H1 (cell line): ENCODE results near the gene TMX2. TPM values are rescaled to one million over a fixed set of nuclear protein-coding genes. Genes with fewer than 3 reads are reported as not detected.

Experiments used
- CTCF ChIA-PET: fragments of 300-600 bp; sonication (Branson Sonifier 250); formaldehyde crosslinking; loops from one replicate; lab custom pipeline; 2021; ENCODE audit not compliant: partially characterized antibody; lab: Charles Lee
- POLR2A ChIA-PET: fragments of 300-600 bp; sonication (Branson Sonifier 250); formaldehyde crosslinking; loops from one replicate; lab custom pipeline; 2021; ENCODE audit warnings: inconsistent platforms; ENCODE audit not compliant: partially characterized antibody; lab: Charles Lee
- DNase-seq, 2 experiments: peaks; one replicate each; pipeline versions ENCODE4 v3.0.0 to v3.0.0-alpha.2; 2010 to 2022; ENCODE audit warnings: low spot score in 2 of 2, low read depth in 1 of 2, mixed read lengths in 1 of 2
- FAIRE-seq: peaks from 2 replicates; lab custom pipeline; 2011; peaks lifted over from hg19 to GRCh38; lab: Jason Lieb, UNC
- H2AFZ ChIP-seq: 2 replicates; pipeline ENCODE4 v1.8.1; 2012; ENCODE audit warnings: low read length, inconsistent platforms
- H2AK5ac ChIP-seq: 2 replicates; pipeline ENCODE4 v1.6.1; 2013; ENCODE audit warnings: low read depth, low read length
- H2BK120ac ChIP-seq: replicated peaks from 2 replicates; pipeline ENCODE3; 2013; ENCODE audit warnings: low read depth, low read length, inconsistent platforms
- H2BK12ac ChIP-seq: 2 replicates; pipeline ENCODE4 v1.6.1; 2013; ENCODE audit warnings: low read depth, low read length
- H2BK15ac ChIP-seq: 2 replicates; pipeline ENCODE4 v1.6.1; 2013; ENCODE audit warnings: low read length
- H2BK20ac ChIP-seq: 2 replicates; pipeline ENCODE4 v1.6.1; 2013; ENCODE audit warnings: low read length
- H2BK5ac ChIP-seq: 2 replicates; pipeline ENCODE4 v1.6.1; 2013; ENCODE audit warnings: low read depth, low read length
- H3K14ac ChIP-seq: 2 replicates; pipeline ENCODE4 v1.6.1; 2013; ENCODE audit warnings: inconsistent platforms; ENCODE audit not compliant: insufficient read length
- H3K18ac ChIP-seq: 2 replicates; pipeline ENCODE4 v1.6.1; 2013; ENCODE audit warnings: low read length; ENCODE audit errors: extremely low read depth
- H3K23ac ChIP-seq: 2 replicates; pipeline ENCODE4 v1.6.1; 2013; ENCODE audit warnings: inconsistent platforms; ENCODE audit not compliant: insufficient read length
- H3K23me2 ChIP-seq: 2 replicates; pipeline ENCODE4 v1.6.1; 2013; ENCODE audit warnings: low read depth, low read length
- H3K27ac ChIP-seq: 2 replicates; pipeline ENCODE4 v1.6.1; 2011; ENCODE audit warnings: low read depth, low read length, inconsistent platforms
- H3K27me3 ChIP-seq, 4 experiments: replicated peaks in 1 of 4; 1 replicate in 1 of 4; 2 replicates in 3 of 4; pipeline versions ENCODE4 v1.6.1 to v1.8.1; 2011 to 2013; ENCODE audit warnings: low read length in 3 of 4, mild to moderate bottlenecking in 3 of 4, inconsistent platforms in 2 of 4, mixed read lengths in 2 of 4, moderate library complexity in 1 of 4; ENCODE audit not compliant: control insufficient read depth in 3 of 4, insufficient read depth in 3 of 4; ENCODE audit errors: extremely low read depth in 1 of 4
- H3K36me3 ChIP-seq, 4 experiments: 2 replicates each; pipeline versions ENCODE4 v1.6.1 to v1.8.1; 2011 to 2013; ENCODE audit warnings: mild to moderate bottlenecking in 4 of 4, low read length in 3 of 4, moderate library complexity in 2 of 4, control low read depth in 1 of 4, inconsistent platforms in 1 of 4; ENCODE audit not compliant: insufficient read depth in 4 of 4, control insufficient read depth in 2 of 4
- H3K4ac ChIP-seq: replicated peaks from 2 replicates; pipeline ENCODE3; 2013; ENCODE audit warnings: low read length, low read depth, mixed read lengths, inconsistent platforms; ENCODE audit not compliant: insufficient read length
- H3K4me1 ChIP-seq, 4 experiments: replicated peaks in 1 of 4; 1 replicate in 1 of 4; 2 replicates in 3 of 4; pipeline versions ENCODE4 v1.6.1 to v1.8.1; 2011 to 2013; ENCODE audit warnings: low read length in 3 of 4, inconsistent platforms in 2 of 4, mixed read lengths in 1 of 4; ENCODE audit not compliant: insufficient read depth in 4 of 4, control insufficient read depth in 3 of 4
- H3K4me2 ChIP-seq, 2 experiments: 2 replicates each; pipeline versions ENCODE4 v1.6.1 to v1.8.1; 2011 to 2013; ENCODE audit warnings: low read depth in 2 of 2, low read length in 2 of 2, control low read depth in 1 of 2, inconsistent platforms in 1 of 2, mild to moderate bottlenecking in 1 of 2; ENCODE audit not compliant: insufficient read depth in 1 of 2
- H3K4me3 ChIP-seq, 4 experiments: fragments of 200-600, 300-600 bp in 1 of 4; sonication (generic), shearing (Covaris generic), sonication (Bioruptor Twin) in 1 of 4; 2 replicates each; pipeline versions ENCODE4 v1.5.1 to v1.8.1; 2011 to 2016; ENCODE audit warnings: low read length in 4 of 4, low read depth in 3 of 4, control low read depth in 2 of 4, inconsistent platforms in 2 of 4, mild to moderate bottlenecking in 2 of 4, mixed read lengths in 1 of 4, moderate library complexity in 1 of 4; ENCODE audit not compliant: insufficient read depth in 2 of 4; ENCODE audit errors: extremely low read depth in 1 of 4
- H3K56ac ChIP-seq: replicated peaks from 2 replicates; pipeline ENCODE3; 2013; ENCODE audit warnings: low read depth, mild to moderate bottlenecking, mixed read lengths, low read length, inconsistent platforms; ENCODE audit not compliant: insufficient read length
- H3K79me1 ChIP-seq: 2 replicates; pipeline ENCODE4 v1.6.1; 2013; ENCODE audit warnings: low read depth, low read length, control low read depth
- H3K79me2 ChIP-seq, 2 experiments: 2 replicates each; pipeline versions ENCODE4 v1.6.1 to v1.8.1; 2012 to 2013; ENCODE audit warnings: low read length in 2 of 2, mild to moderate bottlenecking in 2 of 2, inconsistent platforms in 1 of 2; ENCODE audit not compliant: insufficient read depth in 2 of 2, control insufficient read depth in 1 of 2
- H3K9ac ChIP-seq, 4 experiments: replicated peaks in 1 of 4; 1 replicate in 1 of 4; 2 replicates in 3 of 4; pipeline versions ENCODE4 v1.6.1 to v1.8.1; 2011 to 2013; ENCODE audit warnings: low read depth in 3 of 4, low read length in 3 of 4, control low read depth in 2 of 4, mild to moderate bottlenecking in 2 of 4, moderate library complexity in 2 of 4, inconsistent platforms in 1 of 4; ENCODE audit errors: extremely low read depth in 1 of 4
- H3K9me3 ChIP-seq, 2 experiments: 2 replicates each; pipeline versions ENCODE4 v1.6.1 to v1.8.1; 2012 to 2013; ENCODE audit warnings: mild to moderate bottlenecking in 2 of 2, moderate library complexity in 2 of 2, control low read depth in 1 of 2, inconsistent platforms in 1 of 2, low read depth in 1 of 2, low read length in 1 of 2, mixed read lengths in 1 of 2; ENCODE audit not compliant: insufficient read depth in 2 of 2
- H4K20me1 ChIP-seq, 2 experiments: replicated peaks in 1 of 2; 2 replicates each; pipeline versions ENCODE3 to v1.8.1; 2011 to 2013; ENCODE audit warnings: inconsistent platforms in 2 of 2, low read length in 2 of 2, mild to moderate bottlenecking in 1 of 2; ENCODE audit not compliant: insufficient read depth in 2 of 2, control insufficient read depth in 1 of 2
- H4K5ac ChIP-seq: 2 replicates; pipeline ENCODE4 v1.6.1; 2013; ENCODE audit warnings: low read length, low read depth, mixed read lengths, inconsistent platforms; ENCODE audit not compliant: insufficient read length
- H4K8ac ChIP-seq: 2 replicates; pipeline ENCODE4 v1.8.0; 2013; ENCODE audit warnings: mild to moderate bottlenecking, moderate library complexity, low read length, inconsistent platforms; ENCODE audit not compliant: insufficient read depth; ENCODE audit errors: extremely low read depth
- H4K91ac ChIP-seq: replicated peaks from 2 replicates; pipeline ENCODE3; 2013; ENCODE audit warnings: low read length, mixed read lengths, inconsistent platforms; ENCODE audit not compliant: insufficient read length
- CTCF ChIP-seq, 3 experiments: IDR thresholded peaks; 1 replicate in 2 of 3; 2 replicates in 1 of 3; pipeline versions ENCODE4 v1.5.1 to v1.6.1; 2011; ENCODE audit warnings: low read length in 3 of 3, mild to moderate bottlenecking in 3 of 3, inconsistent platforms in 2 of 3, low read depth in 1 of 3, moderate library complexity in 1 of 3; ENCODE audit not compliant: insufficient read depth in 1 of 3; ENCODE audit errors: control extremely low read depth in 1 of 3
- HDAC6 ChIP-seq: IDR thresholded peaks from one replicate; pipeline ENCODE4 v1.7.1; 2012; ENCODE audit warnings: low read depth, mild to moderate bottlenecking, inconsistent platforms, low read length, moderate library complexity
- POU5F1 ChIP-seq: IDR thresholded peaks from 2 replicates; pipeline ENCODE4 v1.6.1; 2011; ENCODE audit warnings: low read depth, mild to moderate bottlenecking, low read length, moderate library complexity
- SAP30 ChIP-seq: fragments of 300-600 bp; sonication (generic); IDR thresholded peaks from 2 replicates; pipeline ENCODE4 v1.7.1; 2012; ENCODE audit warnings: low read length, moderate library complexity, mild to moderate bottlenecking, inconsistent platforms; ENCODE audit not compliant: insufficient read depth, insufficient replicate concordance
- YY1 ChIP-seq: IDR thresholded peaks from 2 replicates; pipeline ENCODE4 v1.6.1; 2011; ENCODE audit warnings: low read depth, mild to moderate bottlenecking, low read length
- WGBS, 2 experiments: shearing (Covaris generic) in 1 of 2; methylation state at CpG; one replicate each; pipeline versions ENCODE4 v1.1.6 to v1.1.7; 2013 to 2015; ENCODE audit warnings: low lambda C conversion rate in 2 of 2, mixed read lengths in 2 of 2, inconsistent platforms in 1 of 2, low coverage in 1 of 2, missing lambda C conversion rate in 1 of 2; ENCODE audit not compliant: insufficient replicate concordance in 2 of 2, insufficient coverage in 1 of 2, insufficient read length in 1 of 2; ENCODE audit errors: extremely low coverage in 1 of 2, missing lambda C conversion rate in 1 of 2; 5-methylcytosine and 5-hydroxymethylcytosine counted together
- polyA plus RNA-seq, 7 experiments: library from polyadenylated mRNA; depleted of rRNA in 3 of 7; stranded (reverse) in 5 of 7; unstranded in 2 of 7; fragments of >200 nt in 5 of 7; fragments of 200-250 nt in 2 of 7; gene quantifications; 1 replicate in 5 of 7; 2 replicates in 1 of 7; 4 replicates in 1 of 7; pipeline versions ENCODE4 v1.2.1 to v1.2.3, GENCODE V29; 2011 to 2013; ENCODE audit warnings: missing spikeins in 2 of 7, mixed read lengths in 2 of 7
- total RNA-seq: library from RNA; stranded (reverse); fragmentation: NEBNext Ultra II Directional; extraction: Animal tissue kit (Norgen Biotek cat#: 25700); gene quantifications from 2 replicates; pipeline ENCODE4 v1.2.1, GENCODE V29; 2021

Gene TMX2
- total and polyA plus RNA-seq, 2 of the 8 experiments (the other 6 are each of a cell fraction or from before 2014, with no cell fraction given): 70.4 to 100.0 TPM

DNA sequence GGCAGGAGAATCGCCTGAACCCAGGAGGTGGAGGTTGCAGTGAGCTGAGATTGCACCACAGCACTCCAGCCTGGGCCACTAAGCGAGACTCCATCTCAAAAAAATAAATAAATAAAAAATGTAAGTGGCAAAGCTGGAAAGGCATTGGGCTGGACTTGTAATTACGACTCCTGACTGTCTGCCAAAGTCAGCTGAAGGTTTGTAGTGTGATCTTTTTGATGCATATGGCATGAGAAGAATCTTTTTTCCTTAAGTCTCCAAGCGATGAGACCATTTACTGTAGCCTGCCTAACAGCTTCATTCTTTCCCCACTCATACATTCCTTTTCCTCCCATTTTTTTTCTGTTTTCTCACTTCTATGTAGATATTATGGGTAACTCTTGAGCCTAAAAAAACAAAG is 74.0 kb downstream of the TMX2 start:
- Histone ChIP-seq H2BK12ac (no peak overlapping the region), H2AK5ac (no peak overlapping the region), H4K91ac (no peak overlapping the region), H3K27me3 (no peaks in the 10 kb centered on the region), H3K14ac (no peak overlapping the region), H3K4me2 (no peak overlapping the region), H4K5ac (no peak overlapping the region), H3K18ac (no peak overlapping the region), H3K4me1 (peaks cover 0 to 12% (median 9%) of the 10 kb centered on the region in 4 experiments; a peak in 5 of 7 replicates), H3K56ac (no peak overlapping the region), H2BK120ac (no peak overlapping the region), H3K23ac (no peak overlapping the region), H4K8ac (no peak overlapping the region), H3K23me2 (no peaks in the 10 kb centered on the region), H3K4ac (no peak overlapping the region), H3K36me3 (peaks cover 0 to 2% (median under 1%) of the 10 kb centered on the region in 4 experiments; a peak in 2 of 8 replicates), H3K27ac (no peak overlapping the region), H3K9me3 (no peaks in the 10 kb centered on the region), H3K79me1 (peaks cover 2% of the 10 kb centered on the region), H2BK5ac (no peak overlapping the region), H3K4me3 (no peak overlapping the region), H2BK20ac (no peak overlapping the region), H2BK15ac (no peak overlapping the region)
- POLR2A ChIA-PET: interaction anchor here (0.9 to 5.5 kb wide), 9 partner anchors 8 to 84 kb away, joined by 3 to 42 read pairs (median 4); partner anchors contain the start of genes BTBD18, CTNND1 and SELENOH
- DNase-seq: no peak
- CTCF ChIA-PET: interaction anchor here (0.9 to 6.1 kb wide), 6 partner anchors 9 to 260 kb away, joined by 3 to 44 read pairs (median 3); partner anchors contain the start of gene BTBD18
- TF ChIP-seq SAP30 (no peak), HDAC6 (no peak), POU5F1 (no peak), CTCF (IDR thresholded peaks at IDR 0.05; ENCODE audit: control extremely low read depth in 1 of 3, insufficient read depth in 1 of 3, low read depth in 1 of 3, low read length in 3 of 3) (no peak), YY1 (no peak)
- TF ChIP-seq, all 59 proteins: peak for 0
- no peak overlapping the region for H3K9ac ChIP-seq
- H3K79me2 ChIP-seq: peaks cover 5 to 94% of the 10 kb centered on the region in 2 experiments; a peak in 3 of 4 replicates
- FAIRE-seq: no peak
- H4K20me1 ChIP-seq: peaks cover 3% of the 10 kb centered on the region in 2 experiments
- H2AFZ ChIP-seq: no peak overlapping the region
- WGBS, 2 experiments: 93% methylated on average over 4 of the region's 4 CpGs; no CpG with 5 or more reads in 1 of the 2 experiments
